ENCODE data around the gene UBN2. TPM values are rescaled to one million over a fixed set of nuclear protein-coding genes. Genes with fewer than 3 reads are reported as not detected.

Gene UBN2
- total RNA-seq, 1 experiment from 2014 or later: 39.0 TPM

DNA sequence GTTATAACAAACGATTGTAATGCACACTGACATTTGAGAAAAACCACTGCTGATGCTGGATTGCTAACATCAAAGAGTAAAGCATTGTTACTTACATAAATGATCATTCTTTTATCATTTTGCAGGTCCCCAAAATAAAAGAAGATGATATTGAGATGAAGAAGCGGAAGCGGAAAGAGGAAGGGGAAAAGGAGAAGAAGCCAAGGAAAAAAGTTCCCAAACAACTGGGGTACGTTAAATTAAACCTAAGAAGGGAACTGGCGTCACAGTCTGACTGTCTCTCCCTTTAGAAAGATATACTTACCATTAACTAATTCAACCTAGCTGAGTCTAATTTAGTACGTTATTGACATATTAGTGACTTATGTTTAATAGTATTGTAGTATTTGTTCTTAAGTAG is 28.1 kb downstream of the UBN2 start (continued):
- TF ChIP-seq ZNF532 (CRISPR knock-in tag; IDR thresholded peaks at IDR 0.05; ENCODE audit: borderline replicate concordance): no peak

- ATAC-seq: no peak
- DNase-seq (ENCODE audit: low spot score): no peak
- H3K4me1 Mint-ChIP-seq: no peaks in the 10 kb centered on the region
- no peak overlapping the region for H3K4me3 Mint-ChIP-seq
- POLR2A ChIA-PET: no interaction called here
- TF ChIP-seq IRF2 (CRISPR knock-in tag; IDR thresholded peaks at IDR 0.05; ENCODE audit: borderline replicate concordance, low read depth): no peak
- TF ChIP-seq KAT7 (CRISPR knock-in tag; IDR thresholded peaks at IDR 0.05; ENCODE audit: borderline replicate concordance): no peak
- TF ChIP-seq ZNF532 (CRISPR knock-in tag; IDR thresholded peaks at IDR 0.05; ENCODE audit: borderline replicate concordance): no peak
- TF ChIP-seq, protein P1, sequence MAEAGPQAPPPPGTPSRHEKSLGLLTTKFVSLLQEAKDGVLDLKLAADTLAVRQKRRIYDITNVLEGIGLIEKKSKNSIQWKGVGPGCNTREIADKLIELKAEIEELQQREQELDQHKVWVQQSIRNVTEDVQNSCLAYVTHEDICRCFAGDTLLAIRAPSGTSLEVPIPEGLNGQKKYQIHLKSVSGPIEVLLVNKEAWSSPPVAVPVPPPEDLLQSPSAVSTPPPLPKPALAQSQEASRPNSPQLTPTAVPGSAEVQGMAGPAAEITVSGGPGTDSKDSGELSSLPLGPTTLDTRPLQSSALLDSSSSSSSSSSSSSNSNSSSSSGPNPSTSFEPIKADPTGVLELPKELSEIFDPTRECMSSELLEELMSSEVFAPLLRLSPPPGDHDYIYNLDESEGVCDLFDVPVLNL (CRISPR knock-in tag; IDR thresholded peaks at IDR 0.05; ENCODE audit: borderline replicate concordance, low read depth): no peak
- no peak for TF ChIP-seq ERG (CRISPR knock-in tag; IDR thresholded peaks at IDR 0.05)
- no peak for TF ChIP-seq PRRX2 (CRISPR knock-in tag; IDR thresholded peaks at IDR 0.05)
- H3K27me3 Mint-ChIP-seq (ENCODE audit: low read depth): no peaks in the 10 kb centered on the region
- no peak overlapping the region for H3K27ac Mint-ChIP-seq
- H3K9me3 Mint-ChIP-seq: no peaks in the 10 kb centered on the region
- H3K36me3 Mint-ChIP-seq: peaks cover 51% of the 10 kb centered on the region
- CTCF ChIA-PET: no interaction called here
Measured at GRCh38 chr7:139264220-139264619, 33.2 kb downstream of the UBN2 start.

DNA sequence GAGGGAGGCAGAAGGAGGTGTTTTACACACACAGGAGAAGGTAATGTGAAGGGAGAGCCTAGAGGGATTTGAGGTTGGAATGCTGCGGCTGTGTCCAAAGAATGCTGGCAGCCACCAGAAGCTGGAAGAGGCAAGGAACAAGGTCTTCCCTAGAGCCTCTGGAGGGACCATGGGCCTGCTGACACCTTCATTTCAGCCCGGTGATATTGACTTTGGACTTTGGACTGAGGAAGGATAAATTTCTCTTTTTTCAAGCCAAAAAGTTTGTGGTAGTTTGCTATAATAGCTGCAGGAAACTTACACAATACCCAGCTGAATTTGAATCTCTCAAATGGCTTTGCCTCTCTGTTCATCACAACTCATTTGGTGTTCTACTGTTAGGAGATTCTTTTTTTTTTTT is 34.6 kb downstream of the UBN2 start:
- Mint-ChIP-seq H3K36me3 (peaks cover 59% of the 10 kb centered on the region), H3K27me3 (ENCODE audit: low read depth) (no peaks in the 10 kb centered on the region), H3K4me3 (no peak overlapping the region), H3K9me3 (no peaks in the 10 kb centered on the region), H3K4me1 (no peaks in the 10 kb centered on the region), H3K27ac (no peak overlapping the region)
- ChIA-PET CTCF (no interaction called here), POLR2A (no interaction called here)
- TF ChIP-seq, protein P2, sequence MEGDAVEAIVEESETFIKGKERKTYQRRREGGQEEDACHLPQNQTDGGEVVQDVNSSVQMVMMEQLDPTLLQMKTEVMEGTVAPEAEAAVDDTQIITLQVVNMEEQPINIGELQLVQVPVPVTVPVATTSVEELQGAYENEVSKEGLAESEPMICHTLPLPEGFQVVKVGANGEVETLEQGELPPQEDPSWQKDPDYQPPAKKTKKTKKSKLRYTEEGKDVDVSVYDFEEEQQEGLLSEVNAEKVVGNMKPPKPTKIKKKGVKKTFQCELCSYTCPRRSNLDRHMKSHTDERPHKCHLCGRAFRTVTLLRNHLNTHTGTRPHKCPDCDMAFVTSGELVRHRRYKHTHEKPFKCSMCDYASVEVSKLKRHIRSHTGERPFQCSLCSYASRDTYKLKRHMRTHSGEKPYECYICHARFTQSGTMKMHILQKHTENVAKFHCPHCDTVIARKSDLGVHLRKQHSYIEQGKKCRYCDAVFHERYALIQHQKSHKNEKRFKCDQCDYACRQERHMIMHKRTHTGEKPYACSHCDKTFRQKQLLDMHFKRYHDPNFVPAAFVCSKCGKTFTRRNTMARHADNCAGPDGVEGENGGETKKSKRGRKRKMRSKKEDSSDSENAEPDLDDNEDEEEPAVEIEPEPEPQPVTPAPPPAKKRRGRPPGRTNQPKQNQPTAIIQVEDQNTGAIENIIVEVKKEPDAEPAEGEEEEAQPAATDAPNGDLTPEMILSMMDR (IDR thresholded peaks at IDR 0.05): no peak
- TF ChIP-seq, protein P3, sequence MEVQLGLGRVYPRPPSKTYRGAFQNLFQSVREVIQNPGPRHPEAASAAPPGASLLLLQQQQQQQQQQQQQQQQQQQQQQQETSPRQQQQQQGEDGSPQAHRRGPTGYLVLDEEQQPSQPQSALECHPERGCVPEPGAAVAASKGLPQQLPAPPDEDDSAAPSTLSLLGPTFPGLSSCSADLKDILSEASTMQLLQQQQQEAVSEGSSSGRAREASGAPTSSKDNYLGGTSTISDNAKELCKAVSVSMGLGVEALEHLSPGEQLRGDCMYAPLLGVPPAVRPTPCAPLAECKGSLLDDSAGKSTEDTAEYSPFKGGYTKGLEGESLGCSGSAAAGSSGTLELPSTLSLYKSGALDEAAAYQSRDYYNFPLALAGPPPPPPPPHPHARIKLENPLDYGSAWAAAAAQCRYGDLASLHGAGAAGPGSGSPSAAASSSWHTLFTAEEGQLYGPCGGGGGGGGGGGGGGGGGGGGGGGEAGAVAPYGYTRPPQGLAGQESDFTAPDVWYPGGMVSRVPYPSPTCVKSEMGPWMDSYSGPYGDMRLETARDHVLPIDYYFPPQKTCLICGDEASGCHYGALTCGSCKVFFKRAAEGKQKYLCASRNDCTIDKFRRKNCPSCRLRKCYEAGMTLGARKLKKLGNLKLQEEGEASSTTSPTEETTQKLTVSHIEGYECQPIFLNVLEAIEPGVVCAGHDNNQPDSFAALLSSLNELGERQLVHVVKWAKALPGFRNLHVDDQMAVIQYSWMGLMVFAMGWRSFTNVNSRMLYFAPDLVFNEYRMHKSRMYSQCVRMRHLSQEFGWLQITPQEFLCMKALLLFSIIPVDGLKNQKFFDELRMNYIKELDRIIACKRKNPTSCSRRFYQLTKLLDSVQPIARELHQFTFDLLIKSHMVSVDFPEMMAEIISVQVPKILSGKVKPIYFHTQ (CRISPR knock-in tag; IDR thresholded peaks at IDR 0.05): no peak
- TF ChIP-seq, protein P4, sequence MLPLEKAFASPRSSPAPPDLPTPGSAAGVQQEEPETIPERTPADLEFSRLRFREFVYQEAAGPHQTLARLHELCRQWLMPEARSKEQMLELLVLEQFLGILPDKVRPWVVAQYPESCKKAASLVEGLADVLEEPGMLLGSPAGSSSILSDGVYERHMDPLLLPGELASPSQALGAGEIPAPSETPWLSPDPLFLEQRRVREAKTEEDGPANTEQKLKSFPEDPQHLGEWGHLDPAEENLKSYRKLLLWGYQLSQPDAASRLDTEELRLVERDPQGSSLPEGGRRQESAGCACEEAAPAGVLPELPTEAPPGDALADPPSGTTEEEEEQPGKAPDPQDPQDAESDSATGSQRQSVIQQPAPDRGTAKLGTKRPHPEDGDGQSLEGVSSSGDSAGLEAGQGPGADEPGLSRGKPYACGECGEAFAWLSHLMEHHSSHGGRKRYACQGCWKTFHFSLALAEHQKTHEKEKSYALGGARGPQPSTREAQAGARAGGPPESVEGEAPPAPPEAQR (CRISPR knock-in tag; IDR thresholded peaks at IDR 0.05): no peak
- TF ChIP-seq ATF6 (CRISPR knock-in tag; IDR thresholded peaks at IDR 0.05) (no peak), GABPB1 (CRISPR knock-in tag; IDR thresholded peaks at IDR 0.05) (no peak), ZNF219 (CRISPR knock-in tag; IDR thresholded peaks at IDR 0.05; ENCODE audit: borderline replicate concordance) (no peak)
- ATAC-seq (no peak), DNase-seq (ENCODE audit: low spot score) (no peak)
